GM18519 (cell line): ENCODE results near the gene SUPT20HL2.
"Not testable (repeated sequence)": the region's sequence is repeated elsewhere in the genome, so short reads cannot be mapped to it uniquely, and the experiment has no call there.

ENCODE experiments used
- ATAC-seq: cut with Tn5 transposase; IDR thresholded peaks from one replicate; pipeline ENCODE4 v1.9.1; 2021; ENCODE audit warnings: mild to moderate bottlenecking, moderate library complexity; ENCODE audit not compliant: unreplicated experiment, low FRiP score

Gene SUPT20HL2

GRCh38 chrX:24310916-24311315 lies 3.0 kb downstream of the SUPT20HL2 start:
- not testable (repeated sequence) for ATAC-seq

DNA sequence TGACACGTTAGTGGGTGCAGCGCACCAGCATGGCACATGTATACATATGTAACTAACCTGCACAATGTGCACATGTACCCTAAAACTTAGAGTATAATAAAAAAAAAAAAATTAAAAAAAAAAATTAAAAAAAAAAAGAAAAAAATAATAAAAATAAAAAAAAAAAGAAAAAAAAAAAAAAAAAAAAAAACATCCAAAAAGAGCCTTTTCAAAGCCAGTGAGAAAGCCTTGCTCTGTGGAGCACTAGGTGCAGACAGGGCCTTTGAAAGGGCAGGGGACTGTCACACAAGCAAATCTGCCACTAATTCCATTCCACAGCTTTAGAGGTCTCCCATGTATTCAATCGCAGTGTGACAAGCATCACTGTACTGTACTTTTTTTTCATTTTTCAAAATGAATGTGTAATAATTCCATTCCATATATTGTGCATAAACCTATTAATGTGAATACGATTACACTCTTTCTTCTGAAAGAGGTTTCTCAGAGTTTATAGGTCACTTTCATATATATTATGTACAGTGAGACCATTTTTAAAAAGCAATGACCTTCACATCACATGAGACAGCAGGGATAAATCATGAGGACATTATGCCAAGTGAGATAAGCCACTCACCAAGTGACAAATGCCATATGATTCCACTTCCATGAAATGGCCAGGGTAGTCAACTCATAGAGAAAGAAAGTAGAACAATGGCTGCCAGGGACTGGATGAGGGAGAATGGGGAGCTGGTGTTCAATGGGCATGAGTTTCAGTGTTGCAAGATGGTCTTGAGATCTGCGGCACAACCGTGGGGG lies 4.1 kb downstream of the SUPT20HL2 start:
- ATAC-seq = not testable (repeated sequence)

- not testable (repeated sequence) for ATAC-seq
Observed at GRCh38 chrX:24308803-24309202, 5.1 kb downstream of the SUPT20HL2 start.

- ATAC-seq = no peak
Observed at GRCh38 chrX:24306440-24306839, 7.4 kb downstream of the SUPT20HL2 start.

DNA sequence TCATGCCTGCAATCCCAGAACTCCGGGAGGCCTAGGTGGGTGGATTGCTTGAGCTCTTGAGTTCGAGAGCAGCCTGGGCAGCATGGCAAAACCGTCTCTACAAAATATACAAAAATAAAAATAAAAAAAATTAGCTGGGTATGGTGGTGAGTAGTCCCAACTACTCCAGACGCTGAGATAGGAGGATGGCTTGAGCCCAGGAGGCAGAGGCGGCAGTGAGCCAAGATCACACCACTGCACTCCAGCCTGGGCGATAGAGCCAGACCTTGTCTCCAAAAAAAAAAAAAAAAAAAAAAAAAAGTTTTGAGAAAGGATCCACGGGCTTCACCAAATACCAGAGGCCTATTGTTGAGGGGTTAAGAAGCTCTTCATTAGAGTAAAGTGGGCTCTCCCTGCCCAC lies 8.0 kb downstream of the SUPT20HL2 start:
- no peak for ATAC-seq

GRCh38 chrX:24301806-24302205 lies 12.1 kb downstream of the SUPT20HL2 start:
- ATAC-seq = no peak

GRCh38 chrX:24301060-24301459 lies 12.8 kb downstream of the SUPT20HL2 start:
- ATAC-seq = no peak

- no peak for ATAC-seq
Observed at GRCh38 chrX:24298191-24298590, 15.7 kb downstream of the SUPT20HL2 start.

- no peak for ATAC-seq
Observed at GRCh38 chrX:24294619-24295018, 19.2 kb downstream of the SUPT20HL2 start.

DNA sequence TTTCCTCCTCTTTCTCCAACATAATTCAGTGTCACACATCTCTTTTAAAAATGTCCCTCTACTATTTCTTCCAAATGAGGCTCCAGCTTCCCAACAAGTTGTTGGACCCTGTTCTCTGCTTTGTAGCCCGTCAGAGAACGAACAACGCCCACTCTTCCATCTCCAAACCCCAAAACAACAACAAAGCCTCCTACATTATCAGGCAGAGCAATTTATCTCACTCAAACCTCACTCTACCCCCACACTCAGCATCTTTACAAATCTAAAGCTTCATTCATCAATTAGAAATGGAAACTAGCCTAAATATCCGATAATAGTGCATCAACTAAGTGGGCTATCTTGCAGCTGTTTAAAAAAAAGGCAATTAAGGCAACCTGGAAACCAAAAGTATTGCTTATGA lies 20.5 kb downstream of the SUPT20HL2 start:
- ATAC-seq = no peak

DNA sequence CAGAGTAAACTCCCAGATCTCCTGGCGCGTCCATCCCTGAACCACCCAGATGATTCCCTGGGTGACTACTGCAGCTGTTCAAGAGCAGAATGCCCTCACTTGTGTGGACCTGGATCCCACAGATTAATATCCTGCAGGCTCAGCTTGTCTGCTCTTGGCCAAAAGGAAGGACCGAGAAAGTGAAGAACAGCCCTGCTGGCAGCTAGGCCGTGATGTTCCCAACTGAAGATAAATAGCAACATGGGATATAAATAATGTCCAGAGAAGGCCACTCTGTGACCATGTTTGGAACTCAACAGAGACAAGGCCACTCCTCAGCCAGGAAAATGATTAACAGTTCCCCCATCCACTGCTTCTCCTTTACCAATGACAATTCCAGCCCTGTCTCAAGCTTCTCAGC lies 21.5 kb downstream of the SUPT20HL2 start:
- ATAC-seq = no peak

- no peak for ATAC-seq
Observed at GRCh38 chrX:24285082-24285481, 28.8 kb downstream of the SUPT20HL2 start.

DNA sequence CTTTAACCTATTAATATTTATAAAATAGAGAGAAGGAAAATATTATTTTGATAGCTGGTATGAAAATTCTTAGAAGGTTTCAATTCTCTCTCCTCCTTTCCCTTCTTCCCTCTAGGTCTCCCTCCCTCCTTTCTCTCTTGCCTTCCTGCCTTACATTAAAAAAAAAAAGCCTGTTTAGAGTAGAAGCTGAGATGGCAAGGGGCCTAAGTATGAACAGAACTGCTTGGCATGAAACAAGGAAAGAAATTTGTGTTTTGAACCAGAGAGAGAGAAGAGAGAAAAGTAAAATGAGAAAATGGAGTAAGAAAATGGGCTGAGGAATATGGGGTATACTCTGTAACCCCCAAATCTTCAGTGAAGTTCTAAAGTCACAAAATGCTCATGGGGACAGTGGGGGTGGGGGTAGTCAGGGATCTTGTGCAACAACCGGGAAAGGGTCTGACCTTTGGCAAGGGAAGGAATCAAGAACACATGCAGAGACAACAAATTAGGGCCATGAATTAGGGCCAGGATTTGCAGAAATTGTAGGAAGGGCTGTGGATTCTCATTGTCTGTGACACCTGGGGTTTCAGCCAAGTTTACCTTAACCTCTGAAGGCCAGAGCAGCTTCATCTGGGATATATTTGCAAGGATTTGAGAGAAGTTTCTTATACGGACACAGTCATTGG lies 30.6 kb downstream of the SUPT20HL2 start:
- no peak for ATAC-seq

DNA sequence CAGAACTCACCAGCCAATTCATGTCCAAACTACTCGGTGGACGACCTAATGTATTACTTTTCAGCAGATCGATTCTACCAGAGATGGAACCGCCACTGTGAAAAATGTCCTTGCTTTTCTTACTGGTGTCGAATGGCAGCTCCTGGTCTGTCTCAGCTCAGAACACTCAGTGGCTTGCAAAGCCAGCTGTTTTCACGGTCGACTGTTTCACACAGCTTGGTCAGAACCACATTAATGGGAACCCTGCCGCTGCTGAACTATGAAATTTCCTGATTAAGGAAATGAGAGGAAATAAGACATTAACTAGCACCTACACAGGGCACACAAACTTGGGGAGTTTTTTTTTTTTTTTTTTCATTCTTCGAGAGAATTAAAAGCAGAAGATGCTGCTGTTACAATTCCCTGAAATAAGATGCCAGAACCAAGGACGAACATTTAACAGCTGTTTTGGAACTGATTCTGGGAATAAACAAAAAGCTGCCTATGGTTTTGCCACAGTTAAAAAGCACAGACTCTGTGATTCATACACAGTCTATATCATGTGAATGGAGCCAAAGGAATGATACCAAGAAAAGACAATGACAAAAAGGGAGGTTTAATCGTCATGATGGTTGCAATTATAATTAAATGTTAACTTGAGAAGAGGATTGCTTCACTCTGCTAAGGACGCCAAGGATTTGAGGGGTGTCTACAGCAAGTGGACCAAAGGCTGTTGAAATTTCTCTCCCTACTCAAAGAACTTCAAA lies 31.3 kb downstream of the SUPT20HL2 start:
- no peak for ATAC-seq

DNA sequence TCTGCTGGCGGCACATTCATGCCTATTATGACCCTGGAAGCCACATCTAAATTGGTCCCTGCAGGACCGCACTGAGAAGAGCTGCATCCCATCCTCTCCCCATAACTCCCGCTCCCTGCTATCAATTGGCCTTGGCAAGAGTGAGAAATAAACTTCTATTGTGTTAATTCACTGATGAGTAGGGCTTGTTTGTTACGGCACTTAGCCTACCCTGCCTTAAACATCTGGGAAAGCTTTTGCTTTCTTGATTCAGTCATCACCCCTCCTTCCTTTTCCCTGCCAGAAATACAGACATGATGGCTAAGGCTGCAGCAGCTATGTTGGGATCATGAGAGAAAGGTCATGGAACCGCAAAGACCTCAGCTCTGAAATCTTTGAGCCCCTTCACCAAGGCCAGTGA lies 36.5 kb downstream of the SUPT20HL2 start:
- ATAC-seq = no peak

GRCh38 chrX:24276015-24276414 lies 37.9 kb downstream of the SUPT20HL2 start:
- no peak for ATAC-seq

DNA sequence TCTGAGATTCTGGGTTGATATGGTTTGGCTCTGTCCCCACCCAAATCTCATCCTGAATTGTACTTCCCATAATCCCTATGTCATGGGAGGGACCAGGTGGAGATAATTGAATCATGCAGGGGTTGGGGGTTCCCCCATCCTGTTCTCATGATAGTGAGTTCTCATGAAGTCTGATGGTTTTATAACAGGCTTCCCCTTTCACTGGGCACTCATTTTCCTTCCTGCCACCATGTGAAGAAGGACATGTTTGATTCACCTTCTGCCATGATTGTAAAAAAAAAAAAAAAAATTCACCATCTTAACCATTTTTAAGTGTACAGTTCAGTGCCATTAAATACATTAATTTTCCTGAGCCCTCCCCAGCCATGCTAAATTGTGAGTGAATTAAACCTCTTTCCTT lies 42.6 kb downstream of the SUPT20HL2 start:
- no peak for ATAC-seq

- no peak for ATAC-seq
Observed at GRCh38 chrX:24268786-24269185, 45.1 kb downstream of the SUPT20HL2 start.

GRCh38 chrX:24266996-24267395 lies 46.9 kb downstream of the SUPT20HL2 start:
- ATAC-seq = no peak

- no peak for ATAC-seq
Observed at GRCh38 chrX:24264383-24264782, 49.5 kb downstream of the SUPT20HL2 start.

- ATAC-seq = no peak
Observed at GRCh38 chrX:24262309-24262708, 51.6 kb downstream of the SUPT20HL2 start.
